ENCODE measurements around the gene RPL27A. TPM values are rescaled to one million over a fixed set of nuclear protein-coding genes. Genes with fewer than 3 reads are reported as not detected.

RPL27A gene
- total and polyA plus RNA-seq, 2 of the 8 experiments (the other 6 are each of a cell fraction or from before 2014, with no cell fraction given): 1,756 to 1,777 TPM

DNA sequence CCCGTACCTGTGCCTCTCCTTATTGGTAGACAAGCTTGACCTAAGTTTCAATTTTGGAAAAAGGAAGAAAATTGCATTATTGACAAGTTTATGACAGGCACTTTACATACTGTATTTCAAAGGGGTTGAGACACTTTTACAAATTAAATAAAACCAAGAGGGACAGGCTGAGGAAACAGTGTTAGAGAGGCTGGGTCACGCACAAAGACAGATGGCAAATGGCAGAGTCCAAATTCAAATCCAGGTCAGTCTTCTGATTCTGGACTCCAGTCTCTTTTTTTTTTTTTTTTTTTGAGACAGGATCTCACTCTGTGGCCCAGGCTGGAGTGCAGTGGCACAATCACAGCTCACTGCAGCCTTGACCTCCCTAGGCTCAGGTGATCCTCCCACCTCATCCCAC is 10.2 kb upstream of the RPL27A start:
- no peak overlapping the region for H4K8ac ChIP-seq (ENCODE audit: extremely low read depth, insufficient read depth, low read length)
- no peak for DNase-seq (ENCODE audit: low read depth in 1 of 2, low spot score in 2 of 2)
- no peaks in the 10 kb centered on the region for H3K9me3 ChIP-seq (ENCODE audit: insufficient read depth in 2 of 2, low read depth in 1 of 2, low read length in 1 of 2)
- no peaks in the 10 kb centered on the region for H4K20me1 ChIP-seq (replicated peaks in 1 of 2; ENCODE audit: control insufficient read depth in 1 of 2, insufficient read depth in 2 of 2, low read length in 2 of 2)
- H4K91ac ChIP-seq (replicated peaks; ENCODE audit: insufficient read length, low read length): peak overlapping the region; percentile 98
- H3K4me2 ChIP-seq (ENCODE audit: insufficient read depth in 1 of 2, low read depth in 2 of 2, low read length in 2 of 2): peak overlapping the region in 1 of 2 experiments; percentile 74; a peak in 1 of 4 replicates
- peak overlapping the region; percentile 90 for H3K27ac ChIP-seq (ENCODE audit: low read depth, low read length)
- no peak overlapping the region for H3K9ac ChIP-seq (replicated peaks in 1 of 4; ENCODE audit: extremely low read depth in 1 of 4, low read depth in 3 of 4, low read length in 3 of 4)
- H3K56ac ChIP-seq (replicated peaks; ENCODE audit: insufficient read length, low read depth, low read length): peak overlapping the region; percentile 2
- H3K23ac ChIP-seq (ENCODE audit: insufficient read length): no peak overlapping the region
- TF ChIP-seq RXRA (IDR thresholded peaks at IDR 0.05; ENCODE audit: insufficient read depth, low read depth, low read length) (no peak), EP300 (IDR thresholded peaks at IDR 0.05; ENCODE audit: borderline replicate concordance in 1 of 2, low read depth in 2 of 2, low read length in 2 of 2) (no peak), TBP (IDR thresholded peaks at IDR 0.05; ENCODE audit: low read depth, low read length) (no peak)
- H2BK120ac ChIP-seq (replicated peaks; ENCODE audit: low read depth, low read length): peak overlapping the region; percentile 94
- POLR2A ChIA-PET (ENCODE audit: partially characterized antibody): interaction anchor here (0.8 to 5.0 kb wide), 9 partner anchors 10 to 33 kb away, joined by 3 to 103 read pairs (median 7); partner anchors contain the start of genes RPL27A and TRIM66
- no peak overlapping the region for H2AK5ac ChIP-seq (ENCODE audit: low read depth, low read length)
- no peaks in the 10 kb centered on the region for H3K23me2 ChIP-seq (ENCODE audit: low read depth, low read length)
- CTCF ChIA-PET (ENCODE audit: partially characterized antibody): interaction anchor here (1.3 kb wide), 1 partner anchor 162 kb away, joined by 3 read pairs; no protein-coding TSS in a partner anchor
- H3K4ac ChIP-seq (replicated peaks; ENCODE audit: insufficient read length, low read depth, low read length): peak overlapping the region; percentile 69
- H2BK20ac ChIP-seq (ENCODE audit: low read length): peak overlapping the region; percentile 91
- H2AFZ ChIP-seq (ENCODE audit: low read length): 0 out of 2 replicates have a peak overlapping the region, but pooled peaks have one; percentile 14
- 96% methylated on average over 2 of the region's 2 CpGs; no CpG with 5 or more reads in 1 of the 2 experiments for WGBS, 2 experiments (ENCODE audit: extremely low coverage in 1 of 2, insufficient coverage in 1 of 2, insufficient read length in 1 of 2, insufficient replicate concordance in 2 of 2, low coverage in 1 of 2, low lambda C conversion rate in 2 of 2, missing lambda C conversion rate in 1 of 2)
- H4K5ac ChIP-seq (ENCODE audit: insufficient read length, low read depth, low read length): peak overlapping the region; percentile 41
- H2BK5ac ChIP-seq (ENCODE audit: low read depth, low read length): peak overlapping the region; percentile 98
- no peaks in the 10 kb centered on the region for H3K79me2 ChIP-seq (ENCODE audit: control insufficient read depth in 1 of 2, insufficient read depth in 2 of 2, low read length in 2 of 2)
- no peaks in the 10 kb centered on the region; a peak in 1 of 8 replicates for H3K36me3 ChIP-seq (ENCODE audit: control insufficient read depth in 2 of 4, insufficient read depth in 4 of 4, low read length in 3 of 4)
- no peak for FAIRE-seq
- peak overlapping the region; percentile 99 for H2BK12ac ChIP-seq (ENCODE audit: low read depth, low read length)
- H3K4me3 ChIP-seq (ENCODE audit: extremely low read depth in 1 of 4, insufficient read depth in 2 of 4, low read depth in 3 of 4, low read length in 4 of 4): peak overlapping the region in 1 of 4 experiments; percentile 37; a peak in 1 of 8 replicates
- H3K27me3 ChIP-seq (replicated peaks in 1 of 4; ENCODE audit: control insufficient read depth in 3 of 4, extremely low read depth in 1 of 4, insufficient read depth in 3 of 4, low read length in 3 of 4): no peaks in the 10 kb centered on the region
- peaks cover 10 to 20% (median 15%) of the 10 kb centered on the region in 4 experiments; a peak in 6 of 7 replicates for H3K4me1 ChIP-seq (replicated peaks in 1 of 4; ENCODE audit: control insufficient read depth in 3 of 4, insufficient read depth in 4 of 4, low read length in 3 of 4)
- no peaks in the 10 kb centered on the region for H3K79me1 ChIP-seq (ENCODE audit: low read depth, low read length)
- peak overlapping the region; percentile 8; the same call in 1 of the 2 replicates for H2BK15ac ChIP-seq (ENCODE audit: low read length)
- no peak overlapping the region for H3K14ac ChIP-seq (ENCODE audit: insufficient read length)
- peak overlapping the region; percentile 60 for H3K18ac ChIP-seq (ENCODE audit: extremely low read depth, low read length)

All from H1 (cell line).